MM.1S (cell line): ENCODE measurements around the gene SULT1C2.

Experiments used
- CTCF ChIP-seq: fragments of 300-600 bp; sonication (generic); IDR thresholded peaks from 2 replicates; pipeline ENCODE4 v1.5.1; 2016; ENCODE audit warnings: antibody characterized with exemption, low read length, mixed read lengths
- EZH2 ChIP-seq: fragments of 300-600 bp; sonication (generic); optimal IDR thresholded peaks from 2 replicates; pipeline ENCODE3; 2017; ENCODE audit warnings: low read depth, mild to moderate bottlenecking, antibody characterized with exemption, low read length, mixed read lengths

GRCh38 chr2:108266218-108266617 is 22.5 kb upstream of the SULT1C2 start:
- TF ChIP-seq EZH2 (no peak), CTCF (no peak)
